ENCODE results near the gene RPS6KC1.
A peak's percentile ranks its signal among the peaks of the same experiment; 100 is the strongest.

Gene RPS6KC1

GRCh38 chr1:213231795-213232231, 180.8 kb downstream of the RPS6KC1 start:
- no peak for DNase-seq (ENCODE audit: low read depth in 2 of 2)

GRCh38 chr1:213242883-213243282, 191.8 kb downstream of the RPS6KC1 start:
- DNase-seq (ENCODE audit: low read depth in 2 of 2) = no peak

GRCh38 chr1:213244664-213245091, 193.6 kb downstream of the RPS6KC1 start:
- DNase-seq (ENCODE audit: low read depth in 2 of 2) = peak in 1 of 2 donors; percentile 5

GRCh38 chr1:213245260-213245910, 194.3 kb downstream of the RPS6KC1 start:
- DNase-seq (ENCODE audit: low read depth in 2 of 2) = no peak

- no peak for DNase-seq (ENCODE audit: low read depth in 2 of 2)
Measured at GRCh38 chr1:213247038-213247437, 196.0 kb downstream of the RPS6KC1 start.

GRCh38 chr1:213249395-213249794, 198.4 kb downstream of the RPS6KC1 start:
- DNase-seq (ENCODE audit: low read depth in 2 of 2) = no peak

- no peak for DNase-seq (ENCODE audit: low read depth in 2 of 2)
Measured at GRCh38 chr1:213250041-213250440, 199.0 kb downstream of the RPS6KC1 start.

GRCh38 chr1:213250446-213250845, 199.4 kb downstream of the RPS6KC1 start:
- DNase-seq (ENCODE audit: low read depth in 2 of 2) = no peak

GRCh38 chr1:213251972-213252371, 200.9 kb downstream of the RPS6KC1 start:
- DNase-seq (ENCODE audit: low read depth in 2 of 2) = no peak

- DNase-seq (ENCODE audit: low read depth in 2 of 2) = no peak
Measured at GRCh38 chr1:213256438-213257087, 205.5 kb downstream of the RPS6KC1 start.

GRCh38 chr1:213260311-213261075, 209.5 kb downstream of the RPS6KC1 start:
- no peak for DNase-seq (ENCODE audit: low read depth in 2 of 2)

- DNase-seq (ENCODE audit: low read depth in 2 of 2) = no peak
Measured at GRCh38 chr1:213264531-213264930, 213.5 kb downstream of the RPS6KC1 start.

- no peak for DNase-seq (ENCODE audit: low read depth in 2 of 2)
Measured at GRCh38 chr1:213266983-213267772, 216.1 kb downstream of the RPS6KC1 start.

- DNase-seq (ENCODE audit: low read depth in 2 of 2) = no peak
Measured at GRCh38 chr1:213268221-213268620, 217.2 kb downstream of the RPS6KC1 start.

- DNase-seq (ENCODE audit: low read depth in 2 of 2) = no peak
Measured at GRCh38 chr1:213269829-213270228, 218.8 kb downstream of the RPS6KC1 start.

- DNase-seq (ENCODE audit: low read depth in 2 of 2) = no peak
Measured at GRCh38 chr1:213273546-213273945, 222.5 kb downstream of the RPS6KC1 start.

- DNase-seq (ENCODE audit: low read depth in 2 of 2) = no peak
Measured at GRCh38 chr1:213274140-213274539, 223.1 kb downstream of the RPS6KC1 start.

GRCh38 chr1:213275293-213275692, 224.3 kb downstream of the RPS6KC1 start:
- no peak for DNase-seq (ENCODE audit: low read depth in 2 of 2)

GRCh38 chr1:213276236-213276635, 225.2 kb downstream of the RPS6KC1 start:
- DNase-seq (ENCODE audit: low read depth in 2 of 2) = no peak

- no peak for DNase-seq (ENCODE audit: low read depth in 2 of 2)
Measured at GRCh38 chr1:213277036-213277435, 226.0 kb downstream of the RPS6KC1 start.

- no peak for DNase-seq (ENCODE audit: low read depth in 2 of 2)
Measured at GRCh38 chr1:213279410-213279809, 228.4 kb downstream of the RPS6KC1 start.
